Natural killer cell (primary cell): ENCODE measurements around the gene RSPO1. TPM values are rescaled to one million over a fixed set of nuclear protein-coding genes. Genes with fewer than 3 reads are reported as not detected.

Source experiments
- ATAC-seq, 3 donors: fragments of 150-1000 bp in 2 of 3; fragments of 200-7000 bp in 1 of 3; cut with Tn5 transposase; 1 replicate in 1 of 3; 2 replicates in 2 of 3; pipeline ENCODE4 v1.10.0; 2021; ENCODE audit warnings: mild to moderate bottlenecking in 2 of 3, moderate library complexity in 2 of 3
- DNase-seq, 2 donors: peaks; one replicate each; pipeline versions ENCODE4 v3.0.0 to v3.0.0-alpha.2; 2013 to 2021; ENCODE audit warnings: mixed read lengths in 1 of 2
- H3K27ac ChIP-seq: one replicate; pipeline ENCODE4 v1.5.1; 2013; ENCODE audit warnings: mild to moderate bottlenecking, low read length
- H3K27me3 ChIP-seq: one replicate; pipeline ENCODE4 v1.6.1; 2013; ENCODE audit warnings: low read length; ENCODE audit not compliant: control insufficient read depth, insufficient read depth
- H3K36me3 ChIP-seq: one replicate; pipeline ENCODE4 v1.6.1; 2013; ENCODE audit warnings: low read length; ENCODE audit not compliant: control insufficient read depth, insufficient read depth
- H3K4me1 ChIP-seq: one replicate; pipeline ENCODE4 v1.6.1; 2013; ENCODE audit warnings: low read length; ENCODE audit not compliant: control insufficient read depth, insufficient read depth
- H3K4me3 ChIP-seq: one replicate; pipeline ENCODE4 v1.5.1; 2013; ENCODE audit warnings: low read length
- H3K9me3 ChIP-seq: one replicate; pipeline ENCODE4 v1.6.1; 2013; ENCODE audit warnings: low read length; ENCODE audit not compliant: control insufficient read depth, insufficient read depth
- H3K27ac Mint-ChIP-seq, 2 donors: one replicate each; pipeline ENCODE4 v1.8.0; 2022; ENCODE audit warnings: mild to moderate bottlenecking in 2 of 2, mixed read lengths in 2 of 2, moderate library complexity in 1 of 2
- H3K27me3 Mint-ChIP-seq, 2 donors: one replicate each; pipeline ENCODE4 v1.8.0; 2022; ENCODE audit warnings: low read depth in 2 of 2, mixed read lengths in 2 of 2
- H3K36me3 Mint-ChIP-seq: one replicate; pipeline ENCODE4 v1.8.0; 2022; ENCODE audit warnings: mixed read lengths
- H3K4me1 Mint-ChIP-seq, 2 donors: one replicate each; pipeline ENCODE4 v1.8.0; 2022; ENCODE audit warnings: mixed read lengths in 2 of 2
- H3K4me3 Mint-ChIP-seq: one replicate; pipeline ENCODE4 v1.8.0; 2022; ENCODE audit warnings: mild to moderate bottlenecking, moderate library complexity, mixed read lengths
- H3K9me3 Mint-ChIP-seq, 2 donors: one replicate each; pipeline ENCODE4 v1.8.0; 2022; ENCODE audit warnings: mixed read lengths in 2 of 2
- CTCF ChIP-seq: fragments of 200-600 bp; IDR thresholded peaks from one replicate; pipeline ENCODE4 v1.8.0; 2022; ENCODE audit warnings: antibody characterized with exemption
- WGBS: methylation state at CpG from one replicate; pipeline ENCODE4 v1.1.7; 2013; ENCODE audit warnings: missing lambda C conversion rate; ENCODE audit not compliant: insufficient coverage; 5-methylcytosine and 5-hydroxymethylcytosine counted together
- intact Hi-C: fragments of 100-400 bp; cut with micrococcal nuclease; formaldehyde crosslinking; loops from one replicate; pipeline ENCODE4 v1.14.2; 2022
- total RNA-seq, 4 donors: library from RNA; stranded (reverse); fragments of 120-200 nt in 1 of 4; gene quantifications; one replicate each; pipeline versions ENCODE4 v1.2.3 to v1.2.4, GENCODE V29; 2013 to 2022

The RSPO1 gene
- total RNA-seq, 3 donors from 2014 or later (not counting 1 experiment from before 2014, with no cell fraction given), result not detected

GRCh38 chr1:37653906-37654305 is 19.2 kb upstream of the RSPO1 start:
- ATAC-seq, result no peak

GRCh38 chr1:37652976-37653375 is 18.3 kb upstream of the RSPO1 start:
- Histone ChIP-seq H3K4me1 (no peaks in the 10 kb centered on the region), H3K36me3 (no peaks in the 10 kb centered on the region), H3K9me3 (no peaks in the 10 kb centered on the region), H3K4me3 (no peak overlapping the region), H3K27ac (no peak overlapping the region), H3K27me3 (no peaks in the 10 kb centered on the region)
- Mint-ChIP-seq H3K4me3 (no peak overlapping the region), H3K27me3 (no peaks in the 10 kb centered on the region), H3K36me3 (no peaks in the 10 kb centered on the region), H3K9me3 (no peaks in the 10 kb centered on the region), H3K27ac (no peak overlapping the region), H3K4me1 (no peaks in the 10 kb centered on the region)
- DNase-seq (no peak), ATAC-seq (no peak)
- TF ChIP-seq CTCF, result no peak
- WGBS, result 88% methylated on average over 2 of the region's 2 CpGs
- intact Hi-C loops, result no loop called here

More at GRCh38 chr1:37653906-37654305, 19.2 kb upstream of the RSPO1 start:
- H3K36me3 Mint-ChIP-seq, result no peaks in the 10 kb centered on the region
- Histone ChIP-seq H3K4me1 (no peaks in the 10 kb centered on the region), H3K27ac (no peak overlapping the region), H3K27me3 (no peaks in the 10 kb centered on the region), H3K36me3 (no peaks in the 10 kb centered on the region), H3K4me3 (no peak overlapping the region), H3K9me3 (no peaks in the 10 kb centered on the region)
- no peaks in the 10 kb centered on the region for H3K9me3 Mint-ChIP-seq
- no peak for TF ChIP-seq CTCF
- peaks cover 0 to under 1% of the 10 kb centered on the region in 2 donors for H3K27me3 Mint-ChIP-seq
- no peak overlapping the region for H3K27ac Mint-ChIP-seq
- intact Hi-C loops, result no loop called here
- H3K4me1 Mint-ChIP-seq, result no peaks in the 10 kb centered on the region
- H3K4me3 Mint-ChIP-seq, result no peak overlapping the region
- WGBS, result 82% methylated on average over 5 of the region's 5 CpGs
- no peak for DNase-seq

- WGBS, result 80% methylated on average over 10 of the region's 10 CpGs
- no peak overlapping the region for H3K27ac Mint-ChIP-seq
Measured at GRCh38 chr1:37651803-37652202, 17.1 kb upstream of the RSPO1 start.

More at GRCh38 chr1:37651803-37652202, 17.1 kb upstream of the RSPO1 start:
- no peaks in the 10 kb centered on the region for H3K4me1 ChIP-seq
- DNase-seq (no peak), ATAC-seq (no peak)
- H3K27me3 ChIP-seq, result no peaks in the 10 kb centered on the region
- no peaks in the 10 kb centered on the region for H3K27me3 Mint-ChIP-seq
- TF ChIP-seq CTCF, result no peak
- no peak overlapping the region for H3K27ac ChIP-seq
- no peak overlapping the region for H3K4me3 ChIP-seq
- no peaks in the 10 kb centered on the region for H3K36me3 Mint-ChIP-seq
- H3K9me3 ChIP-seq, result no peaks in the 10 kb centered on the region
- no peaks in the 10 kb centered on the region for H3K36me3 ChIP-seq
- intact Hi-C loops, result no loop called here
- H3K9me3 Mint-ChIP-seq, result no peaks in the 10 kb centered on the region
- H3K4me3 Mint-ChIP-seq, result no peak overlapping the region
- H3K4me1 Mint-ChIP-seq, result no peaks in the 10 kb centered on the region
